ENCODE results near the gene HOXD4.
A peak's percentile ranks its signal among the peaks of the same experiment; 100 is the strongest.

HOXD4 gene

GRCh38 chr2:176128172-176128981 is 23.0 kb upstream of the HOXD4 start:
- no peak for DNase-seq

GRCh38 chr2:176128982-176129796 is 22.2 kb upstream of the HOXD4 start, which contains the start of gene HOXD8:
HOXD8 (plus strand) TSS chr2:176129705; CDS start chr2:176130367, 662 bp downstream.
- peak; percentile 46 for DNase-seq

- no peak for DNase-seq
Observed at GRCh38 chr2:176129813-176130146, 21.6 kb upstream of the HOXD4 start.

- peak; percentile 53 for DNase-seq
Observed at GRCh38 chr2:176130147-176130956, 21.0 kb upstream of the HOXD4 start.

- DNase-seq = no peak
Observed at GRCh38 chr2:176130957-176131847, 20.1 kb upstream of the HOXD4 start.

GRCh38 chr2:176131848-176132158 is 19.5 kb upstream of the HOXD4 start:
- DNase-seq = no peak

- no peak for DNase-seq
Observed at GRCh38 chr2:176132205-176133171, 18.9 kb upstream of the HOXD4 start.

GRCh38 chr2:176133389-176133788 is 18.0 kb upstream of the HOXD4 start:
- DNase-seq = no peak

GRCh38 chr2:176134035-176134434 is 17.3 kb upstream of the HOXD4 start:
- DNase-seq = no peak

- DNase-seq = no peak
Observed at GRCh38 chr2:176135035-176135440, 16.3 kb upstream of the HOXD4 start.

GRCh38 chr2:176136374-176137251 is 14.7 kb upstream of the HOXD4 start:
- no peak for DNase-seq

- no peak for DNase-seq
Observed at GRCh38 chr2:176137252-176137580, 14.1 kb upstream of the HOXD4 start.

- no peak for DNase-seq
Observed at GRCh38 chr2:176137906-176138305, 13.4 kb upstream of the HOXD4 start.

- no peak for DNase-seq
Observed at GRCh38 chr2:176138526-176138922, 12.8 kb upstream of the HOXD4 start.

GRCh38 chr2:176138923-176139660 is 12.3 kb upstream of the HOXD4 start:
- no peak for DNase-seq

GRCh38 chr2:176139661-176140512 is 11.5 kb upstream of the HOXD4 start:
- no peak for DNase-seq

- peak; percentile 82 for DNase-seq
Observed at GRCh38 chr2:176140513-176141317, 10.6 kb upstream of the HOXD4 start.

GRCh38 chr2:176142281-176142680 is 9.1 kb upstream of the HOXD4 start:
- no peak for DNase-seq

Data from stimulated activated CD8-positive, alpha-beta memory T cell treated with anti-CD3 and anti-CD28 coated beads, Interleukin-4, amount 100 ng/mL, for 48 hours (primary cell).